HG03280 (cell line): ENCODE measurements around the gene GALK2.

Source experiments
- ATAC-seq: cut with Tn5 transposase; IDR thresholded peaks from one replicate; pipeline ENCODE4 v1.9.1; 2021; ENCODE audit warnings: mild to moderate bottlenecking, moderate library complexity; ENCODE audit not compliant: unreplicated experiment

The GALK2 gene

DNA sequence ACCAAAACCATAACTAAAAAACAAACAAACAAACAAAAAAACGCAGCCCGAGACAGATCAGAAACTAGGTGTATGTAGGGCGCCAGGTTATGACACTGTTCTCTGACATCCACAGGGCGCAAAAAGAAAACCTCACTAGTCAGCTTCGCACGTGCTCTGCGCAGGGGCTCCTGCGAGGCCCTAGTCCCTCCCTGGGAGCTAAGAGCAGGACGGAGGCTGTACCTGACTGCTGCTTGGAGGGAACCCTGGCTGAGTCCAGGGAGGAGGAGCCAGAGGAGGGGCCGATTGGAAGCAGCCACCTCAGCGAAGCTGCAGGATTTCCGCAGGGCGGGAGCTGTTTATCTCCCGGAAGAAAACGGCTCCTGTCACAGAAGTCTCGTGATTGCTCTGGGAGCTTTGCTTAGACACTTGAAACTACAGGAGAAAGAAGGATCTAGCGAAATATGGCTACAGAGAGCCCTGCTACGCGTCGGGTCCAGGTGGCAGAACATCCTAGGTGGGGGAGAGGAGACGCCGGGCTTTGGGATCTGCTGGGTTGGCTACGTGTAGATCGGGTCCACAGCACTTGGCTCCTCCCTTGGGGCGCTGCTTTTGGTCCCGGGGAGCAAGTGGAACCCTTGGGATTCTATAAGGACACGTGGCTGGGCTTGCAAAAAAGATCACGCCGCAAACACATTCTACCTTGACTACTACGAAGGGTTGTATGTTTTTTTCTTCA, at the start of gene GALK2:
Gene GALK2 (plus strand): TSS at position 368 of the 718 bp plus-strand sequence. CDS start 76 bp downstream, at position 444.
- ATAC-seq, result peak; percentile 93

DNA sequence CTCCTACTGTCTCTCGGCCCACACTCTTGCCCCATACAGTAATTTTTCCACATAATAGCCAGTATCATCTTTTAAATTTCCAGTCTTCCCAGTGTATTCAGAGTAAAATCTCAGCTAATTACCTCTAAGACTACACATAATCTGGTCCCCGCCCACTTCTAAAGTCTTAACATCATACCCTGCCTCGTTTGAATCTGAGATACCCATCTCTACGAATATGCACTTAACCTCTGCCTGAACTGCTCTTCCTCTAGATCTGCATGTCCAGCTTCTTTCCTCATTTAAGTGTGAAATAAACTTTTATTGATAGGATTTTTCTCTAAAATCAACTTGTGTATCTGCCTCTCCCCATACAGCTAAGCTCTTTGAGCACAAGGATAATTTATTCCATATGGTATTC, 49.2 kb upstream of the GALK2 start:
- no peak for ATAC-seq

- ATAC-seq, result no peak
Measured at GRCh38 chr15:49121901-49122300, 48.1 kb upstream of the GALK2 start.

GRCh38 chr15:49122541-49123062, 47.4 kb upstream of the GALK2 start:
- no peak for ATAC-seq

DNA sequence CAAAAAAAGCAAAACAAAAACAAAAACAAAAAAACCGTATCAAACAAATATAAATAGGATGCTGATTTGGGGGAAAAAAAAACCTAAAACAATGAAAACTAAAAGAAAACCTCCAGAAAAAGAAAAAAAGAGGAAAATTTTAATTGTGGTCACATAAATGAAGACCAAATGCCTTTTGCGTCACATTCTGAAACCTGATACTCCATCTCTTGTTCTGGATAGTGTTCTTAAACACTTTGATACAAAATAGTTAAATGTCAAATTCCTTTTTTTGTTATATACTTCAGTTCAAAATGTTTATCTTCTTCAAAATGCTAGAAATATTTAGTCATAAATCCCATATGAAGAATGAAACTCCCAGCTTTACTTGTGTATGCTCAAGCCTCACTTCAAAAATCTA, 45.7 kb upstream of the GALK2 start:
- no peak for ATAC-seq

DNA sequence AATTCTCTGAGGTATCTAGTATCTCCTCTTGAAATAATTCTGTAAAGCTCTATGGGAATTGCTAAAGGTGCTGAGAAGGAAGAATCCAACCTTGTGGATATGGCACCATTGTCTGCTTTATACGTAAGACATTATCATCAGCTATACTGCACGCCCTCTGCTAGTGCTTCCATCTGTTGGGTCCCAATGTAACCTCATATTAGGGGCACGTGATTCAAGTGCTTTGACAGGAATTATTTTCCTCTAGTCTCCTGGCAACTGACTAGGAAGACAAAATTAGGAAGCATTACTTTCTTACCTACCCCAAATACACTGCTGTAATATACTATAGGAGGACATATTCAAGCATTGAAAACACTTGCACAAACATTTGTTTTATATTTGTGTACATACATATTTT, 38.6 kb upstream of the GALK2 start:
- ATAC-seq, result no peak

DNA sequence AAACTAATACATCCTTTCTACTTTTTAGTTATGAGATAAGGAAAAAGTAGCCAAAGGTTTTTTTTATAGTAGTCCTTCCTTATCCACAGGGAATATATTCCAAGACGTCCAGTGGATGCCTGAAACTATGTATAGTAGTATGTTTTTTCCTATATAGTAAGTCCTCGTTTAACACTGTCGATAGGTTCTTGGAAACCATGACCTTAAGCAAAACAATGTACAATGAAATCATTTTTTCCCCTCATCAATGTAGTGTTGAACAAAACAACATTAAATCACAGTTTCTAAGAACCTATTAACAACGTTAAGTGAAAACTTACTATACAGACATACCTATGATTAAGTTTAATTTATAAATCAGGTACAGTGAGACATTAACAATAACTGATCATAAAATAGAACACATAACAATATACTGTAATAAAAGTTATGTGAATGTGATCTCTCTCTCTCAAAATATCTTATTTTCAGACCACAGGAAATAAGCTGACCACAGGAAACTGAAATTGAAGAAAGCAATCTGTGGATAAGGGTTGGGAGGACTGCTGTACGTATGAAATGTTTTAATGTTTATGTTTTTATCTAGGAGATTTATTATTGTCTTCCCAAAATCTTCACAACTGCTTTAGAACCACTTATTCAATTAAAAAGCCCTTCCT, 35.2 kb upstream of the GALK2 start:
- ATAC-seq, result no peak

GRCh38 chr15:49135342-49135857, 34.6 kb upstream of the GALK2 start:
- ATAC-seq, result no peak

DNA sequence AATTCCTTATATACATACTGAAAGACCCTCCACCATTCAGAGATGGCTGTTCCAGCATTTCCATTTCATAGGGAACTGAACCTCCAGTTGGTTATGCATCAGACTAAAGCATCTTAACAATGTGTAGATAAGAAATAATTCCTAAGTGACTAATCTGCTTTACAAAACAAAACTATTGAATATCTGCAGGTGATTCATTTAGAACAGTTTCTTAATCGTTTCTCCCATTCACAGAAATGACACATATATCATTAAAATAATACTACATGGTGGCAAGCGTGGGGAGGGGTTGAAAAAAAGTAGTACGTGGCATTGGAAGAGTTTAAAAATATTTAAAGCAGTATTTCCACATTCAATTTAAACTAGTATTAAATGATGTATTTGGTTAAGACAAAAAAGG, 34.1 kb upstream of the GALK2 start:
- ATAC-seq, result no peak

GRCh38 chr15:49137861-49138260, 32.2 kb upstream of the GALK2 start:
- no peak for ATAC-seq

DNA sequence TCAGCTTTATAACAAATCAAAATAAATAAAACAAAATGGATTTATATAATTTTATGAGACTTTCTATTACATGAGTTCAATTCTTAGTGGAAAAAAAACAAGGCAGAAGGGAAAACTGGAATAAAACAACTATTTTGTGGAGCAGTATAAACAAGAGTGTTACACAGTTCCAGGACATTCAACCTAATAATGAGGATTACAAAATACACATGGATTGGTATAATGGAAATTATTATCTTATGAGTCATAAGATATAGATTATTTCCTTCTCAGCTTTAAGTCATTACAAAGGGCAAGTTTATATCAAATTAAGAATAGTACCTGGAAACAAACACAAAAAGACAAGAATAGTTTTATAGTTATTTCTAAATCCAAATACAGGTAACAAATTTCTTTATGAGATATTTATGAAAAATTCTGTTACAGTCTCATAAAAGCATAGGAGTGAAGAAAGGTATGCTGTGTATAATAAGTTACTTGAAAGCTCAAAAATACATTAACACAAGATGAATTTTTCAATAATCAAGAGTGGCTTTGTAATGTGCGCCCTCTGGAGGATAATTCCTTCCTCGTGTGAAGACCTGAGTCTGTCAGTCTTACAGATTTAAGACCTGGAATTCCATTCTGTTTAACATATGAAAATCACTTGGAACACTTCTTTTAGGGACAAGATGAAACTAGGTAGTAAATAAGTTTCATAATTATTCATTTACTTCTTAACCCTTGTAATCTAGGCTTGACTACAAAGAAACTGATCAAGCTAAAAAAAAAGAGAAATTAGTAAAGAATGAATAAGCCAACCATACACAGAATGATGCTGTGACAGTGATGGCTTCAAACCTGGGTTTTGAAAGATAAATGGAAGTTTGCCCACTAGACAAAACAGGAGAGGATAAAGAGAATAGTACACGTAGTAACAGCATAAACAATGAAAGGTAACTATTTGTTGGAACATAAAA, 24.1 kb upstream of the GALK2 start:
- no peak for ATAC-seq

- ATAC-seq, result no peak
Measured at GRCh38 chr15:49148298-49148697, 21.7 kb upstream of the GALK2 start.

GRCh38 chr15:49148727-49149126, 21.3 kb upstream of the GALK2 start:
- ATAC-seq, result no peak

- no peak for ATAC-seq
Measured at GRCh38 chr15:49151831-49152230, 18.2 kb upstream of the GALK2 start.

- no peak for ATAC-seq
Measured at GRCh38 chr15:49152552-49153312, 17.3 kb upstream of the GALK2 start.

GRCh38 chr15:49154359-49154758, 15.7 kb upstream of the GALK2 start:
- ATAC-seq, result no peak

- peak; percentile 5 for ATAC-seq
Measured at GRCh38 chr15:49154799-49155109, 15.3 kb upstream of the GALK2 start.

- peak; percentile 91 for ATAC-seq
Measured at GRCh38 chr15:49155110-49155833, 14.8 kb upstream of the GALK2 start, which contains the start of gene COPS2. Gene COPS2 (minus strand): TSS chr15:49155599. CDS start chr15:49155578, 21 bp downstream.

GRCh38 chr15:49155834-49156627, 14.0 kb upstream of the GALK2 start:
- ATAC-seq, result no peak
